MM.1S (cell line): ENCODE results near the gene DDC.

Source experiments
- EZH2 ChIP-seq: fragments of 300-600 bp; sonication (generic); optimal IDR thresholded peaks from 2 replicates; pipeline ENCODE3; 2017; ENCODE audit warnings: low read depth, mild to moderate bottlenecking, antibody characterized with exemption, low read length, mixed read lengths
- EZH2phosphoT487 ChIP-seq: fragments of 300-600 bp; sonication (generic); IDR thresholded peaks from 2 replicates; pipeline ENCODE4 v1.6.1; 2018; ENCODE audit warnings: antibody characterized with exemption, low read length
- TF ChIP-seq, protein P1 (sequence below): fragments of 300-600 bp; sonication (generic); IDR thresholded peaks from 2 replicates; pipeline ENCODE4 v1.5.1; 2016; ENCODE audit warnings: antibody characterized with exemption, low read length, mixed read lengths

DNA sequence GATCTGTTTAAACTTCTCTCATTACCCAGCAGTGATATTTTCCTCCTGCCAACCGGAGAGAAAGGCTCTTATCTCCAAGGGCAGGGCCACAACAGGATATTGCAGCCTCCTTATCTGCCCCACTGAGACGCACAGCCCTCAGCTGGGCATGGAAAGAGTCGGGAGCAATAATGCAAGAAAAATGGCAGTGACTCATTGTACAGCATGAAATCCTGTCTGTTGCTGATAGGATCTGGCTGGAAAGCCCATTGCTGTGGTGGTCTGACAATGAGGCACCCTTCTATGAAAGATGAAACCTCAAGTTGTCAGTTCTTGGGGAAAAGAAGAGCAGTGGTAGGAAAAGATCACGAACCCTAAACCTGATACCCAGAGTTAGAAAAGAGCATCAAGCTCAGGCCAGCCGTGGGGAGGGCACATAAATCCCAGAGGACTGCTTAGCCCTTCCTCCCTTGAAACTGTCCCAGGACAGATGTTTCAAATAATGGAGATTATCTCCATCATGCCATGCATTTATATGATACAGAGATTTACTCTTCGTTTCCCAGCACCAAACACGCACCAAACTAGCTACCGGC, 68.0 kb downstream of the DDC start:
- TF ChIP-seq EZH2phosphoT487 (no peak), EZH2 (no peak)
- TF ChIP-seq, protein P1, sequence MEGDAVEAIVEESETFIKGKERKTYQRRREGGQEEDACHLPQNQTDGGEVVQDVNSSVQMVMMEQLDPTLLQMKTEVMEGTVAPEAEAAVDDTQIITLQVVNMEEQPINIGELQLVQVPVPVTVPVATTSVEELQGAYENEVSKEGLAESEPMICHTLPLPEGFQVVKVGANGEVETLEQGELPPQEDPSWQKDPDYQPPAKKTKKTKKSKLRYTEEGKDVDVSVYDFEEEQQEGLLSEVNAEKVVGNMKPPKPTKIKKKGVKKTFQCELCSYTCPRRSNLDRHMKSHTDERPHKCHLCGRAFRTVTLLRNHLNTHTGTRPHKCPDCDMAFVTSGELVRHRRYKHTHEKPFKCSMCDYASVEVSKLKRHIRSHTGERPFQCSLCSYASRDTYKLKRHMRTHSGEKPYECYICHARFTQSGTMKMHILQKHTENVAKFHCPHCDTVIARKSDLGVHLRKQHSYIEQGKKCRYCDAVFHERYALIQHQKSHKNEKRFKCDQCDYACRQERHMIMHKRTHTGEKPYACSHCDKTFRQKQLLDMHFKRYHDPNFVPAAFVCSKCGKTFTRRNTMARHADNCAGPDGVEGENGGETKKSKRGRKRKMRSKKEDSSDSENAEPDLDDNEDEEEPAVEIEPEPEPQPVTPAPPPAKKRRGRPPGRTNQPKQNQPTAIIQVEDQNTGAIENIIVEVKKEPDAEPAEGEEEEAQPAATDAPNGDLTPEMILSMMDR: no peak
